Activated CD4-positive, alpha-beta T cell treated with anti-CD3 and anti-CD28 coated beads for 24 hours (primary cell): ENCODE results near the gene MAP7D2.

Source experiments
- DNase-seq, 2 donors: peaks; one replicate each; pipeline ENCODE4 v3.0.0-alpha.2; 2020; ENCODE audit warnings: low read depth in 2 of 2

The MAP7D2 gene

GRCh38 chrX:20112022-20112774 lies 4.5 kb downstream of the MAP7D2 start:
- no peak for DNase-seq

- no peak for DNase-seq
Measured at GRCh38 chrX:20111271-20111670, 5.4 kb downstream of the MAP7D2 start.

GRCh38 chrX:20101934-20102581 lies 14.6 kb downstream of the MAP7D2 start:
- no peak for DNase-seq

GRCh38 chrX:20091499-20091898 lies 25.2 kb downstream of the MAP7D2 start:
- DNase-seq = no peak

- no peak for DNase-seq
Measured at GRCh38 chrX:20089845-20090244, 26.9 kb downstream of the MAP7D2 start.

- no peak for DNase-seq
Measured at GRCh38 chrX:20080277-20080676, 36.4 kb downstream of the MAP7D2 start.

- no peak for DNase-seq
Measured at GRCh38 chrX:20071511-20072079, 45.1 kb downstream of the MAP7D2 start.

GRCh38 chrX:20067709-20068561 lies 48.8 kb downstream of the MAP7D2 start:
- DNase-seq = no peak

GRCh38 chrX:20066968-20067708 lies 49.6 kb downstream of the MAP7D2 start:
- DNase-seq = no peak

GRCh38 chrX:20063716-20064351 lies 52.9 kb downstream of the MAP7D2 start:
- peak in 1 of 2 donors; percentile 1 for DNase-seq

GRCh38 chrX:20063153-20063552 lies 53.6 kb downstream of the MAP7D2 start:
- no peak for DNase-seq

GRCh38 chrX:20061855-20062254 lies 54.9 kb downstream of the MAP7D2 start:
- no peak for DNase-seq

GRCh38 chrX:20060961-20061748 lies 55.6 kb downstream of the MAP7D2 start:
- DNase-seq = no peak

- DNase-seq = no peak
Measured at GRCh38 chrX:20059467-20060128, 57.1 kb downstream of the MAP7D2 start.

GRCh38 chrX:20057479-20057878 lies 59.2 kb downstream of the MAP7D2 start:
- no peak for DNase-seq

GRCh38 chrX:20056704-20057103 lies 60.0 kb downstream of the MAP7D2 start:
- DNase-seq = no peak

- DNase-seq = no peak
Measured at GRCh38 chrX:20053537-20053936, 63.2 kb downstream of the MAP7D2 start.

- no peak for DNase-seq
Measured at GRCh38 chrX:20046864-20047263, 69.8 kb downstream of the MAP7D2 start.

GRCh38 chrX:20046223-20046622 lies 70.5 kb downstream of the MAP7D2 start:
- DNase-seq = no peak

- DNase-seq = no peak
Measured at GRCh38 chrX:20042221-20042620, 74.5 kb downstream of the MAP7D2 start.
